Prostate gland (tissue), 2 donors: ENCODE data around the gene PAQR4. TPM values are rescaled to one million over a fixed set of nuclear protein-coding genes. Genes with fewer than 3 reads are reported as not detected.

ENCODE experiments used
- DNase-seq: peaks from one replicate; pipeline ENCODE4 v3.0.0-alpha.2; 2019; ENCODE audit warnings: low spot score
- H3K27ac ChIP-seq, 2 donors: fragments of 200-600 bp; sonication (generic); 2 replicates each; pipeline ENCODE4 v1.5.1; 2017 to 2019
- H3K27me3 ChIP-seq: fragments of 200-600 bp; sonication (generic); replicated peaks from 2 replicates; pipeline ENCODE4 v1.5.1; 2019; ENCODE audit not compliant: insufficient read depth
- H3K36me3 ChIP-seq, 2 donors: fragments of 200-600 bp; sonication (generic); 1 replicate in 1 of 2; 2 replicates in 1 of 2; pipeline versions ENCODE4 v1.5.1 to v1.8.1; 2017 to 2019
- H3K4me1 ChIP-seq: fragments of 200-600 bp; sonication (generic); replicated peaks from 2 replicates; pipeline ENCODE4 v1.5.1; 2019
- H3K4me3 ChIP-seq, 2 donors: fragments of 200-600 bp; sonication (generic); 2 replicates each; pipeline ENCODE4 v1.5.1; 2017 to 2019
- H3K9me3 ChIP-seq: fragments of 200-600 bp; sonication (generic); 2 replicates; pipeline ENCODE4 v1.5.1; 2017
- POLR2A ChIP-seq: fragments of 450-650 bp; IDR thresholded peaks from one replicate; pipeline ENCODE4 v1.6.1; 2016; ENCODE audit warnings: antibody characterized with exemption, mild to moderate bottlenecking
- POLR2AphosphoS5 ChIP-seq: sonication (generic); formaldehyde crosslinking; IDR thresholded peaks from one replicate; pipeline ENCODE4 v1.6.1; 2017; ENCODE audit warnings: antibody characterized with exemption
- WGBS: methylation state at CpG from one replicate; pipeline ENCODE4 v1.1.5; 2018; 5-methylcytosine and 5-hydroxymethylcytosine counted together
- intact Hi-C: fragments of 100-400 bp; cut with DNase I; formaldehyde crosslinking; loops from one replicate; pipeline ENCODE4 v1.14.2; 2022
- total RNA-seq, 2 donors: library from RNA; depleted of rRNA; stranded (reverse); fragments of >200 nt; gene quantifications; one replicate each; pipeline ENCODE4 v1.1.0, GENCODE V29; 2016
- TF ChIP-seq, protein P1 (sequence below), 4 experiments: fragments of 200-600 bp in 2 of 4; fragments of 450-650 bp in 2 of 4; sonication (generic) in 2 of 4; IDR thresholded peaks; 1 replicate in 3 of 4; 2 replicates in 1 of 4; pipeline ENCODE4 v1.5.1; 2016 to 2019; ENCODE audit warnings: antibody characterized with exemption in 4 of 4, mild to moderate bottlenecking in 2 of 4, moderate library complexity in 2 of 4

The PAQR4 gene
- total RNA-seq, 2 donors from 2014 or later, result 9.1 to 25.1 TPM

GRCh38 chr16:2979669-2980226 is 10.6 kb downstream of the PAQR4 start:
- Histone ChIP-seq H3K36me3 (no peaks in the 10 kb centered on the region), H3K4me1 (peaks cover 11% of the 10 kb centered on the region), H3K27me3 (no peaks in the 10 kb centered on the region), H3K9me3 (no peaks in the 10 kb centered on the region), H3K27ac (no peak overlapping the region), H3K4me3 (peak overlapping the region; percentile 59 to 69)
- 3% methylated on average over 37 of the region's 43 CpGs for WGBS
- TF ChIP-seq POLR2AphosphoS5 (no peak), POLR2A (no peak)
- TF ChIP-seq, protein P1, sequence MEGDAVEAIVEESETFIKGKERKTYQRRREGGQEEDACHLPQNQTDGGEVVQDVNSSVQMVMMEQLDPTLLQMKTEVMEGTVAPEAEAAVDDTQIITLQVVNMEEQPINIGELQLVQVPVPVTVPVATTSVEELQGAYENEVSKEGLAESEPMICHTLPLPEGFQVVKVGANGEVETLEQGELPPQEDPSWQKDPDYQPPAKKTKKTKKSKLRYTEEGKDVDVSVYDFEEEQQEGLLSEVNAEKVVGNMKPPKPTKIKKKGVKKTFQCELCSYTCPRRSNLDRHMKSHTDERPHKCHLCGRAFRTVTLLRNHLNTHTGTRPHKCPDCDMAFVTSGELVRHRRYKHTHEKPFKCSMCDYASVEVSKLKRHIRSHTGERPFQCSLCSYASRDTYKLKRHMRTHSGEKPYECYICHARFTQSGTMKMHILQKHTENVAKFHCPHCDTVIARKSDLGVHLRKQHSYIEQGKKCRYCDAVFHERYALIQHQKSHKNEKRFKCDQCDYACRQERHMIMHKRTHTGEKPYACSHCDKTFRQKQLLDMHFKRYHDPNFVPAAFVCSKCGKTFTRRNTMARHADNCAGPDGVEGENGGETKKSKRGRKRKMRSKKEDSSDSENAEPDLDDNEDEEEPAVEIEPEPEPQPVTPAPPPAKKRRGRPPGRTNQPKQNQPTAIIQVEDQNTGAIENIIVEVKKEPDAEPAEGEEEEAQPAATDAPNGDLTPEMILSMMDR (IDR thresholded peaks at IDR 0.05), result no peak
- intact Hi-C loops, result no loop called here
- no peak for DNase-seq

DNA sequence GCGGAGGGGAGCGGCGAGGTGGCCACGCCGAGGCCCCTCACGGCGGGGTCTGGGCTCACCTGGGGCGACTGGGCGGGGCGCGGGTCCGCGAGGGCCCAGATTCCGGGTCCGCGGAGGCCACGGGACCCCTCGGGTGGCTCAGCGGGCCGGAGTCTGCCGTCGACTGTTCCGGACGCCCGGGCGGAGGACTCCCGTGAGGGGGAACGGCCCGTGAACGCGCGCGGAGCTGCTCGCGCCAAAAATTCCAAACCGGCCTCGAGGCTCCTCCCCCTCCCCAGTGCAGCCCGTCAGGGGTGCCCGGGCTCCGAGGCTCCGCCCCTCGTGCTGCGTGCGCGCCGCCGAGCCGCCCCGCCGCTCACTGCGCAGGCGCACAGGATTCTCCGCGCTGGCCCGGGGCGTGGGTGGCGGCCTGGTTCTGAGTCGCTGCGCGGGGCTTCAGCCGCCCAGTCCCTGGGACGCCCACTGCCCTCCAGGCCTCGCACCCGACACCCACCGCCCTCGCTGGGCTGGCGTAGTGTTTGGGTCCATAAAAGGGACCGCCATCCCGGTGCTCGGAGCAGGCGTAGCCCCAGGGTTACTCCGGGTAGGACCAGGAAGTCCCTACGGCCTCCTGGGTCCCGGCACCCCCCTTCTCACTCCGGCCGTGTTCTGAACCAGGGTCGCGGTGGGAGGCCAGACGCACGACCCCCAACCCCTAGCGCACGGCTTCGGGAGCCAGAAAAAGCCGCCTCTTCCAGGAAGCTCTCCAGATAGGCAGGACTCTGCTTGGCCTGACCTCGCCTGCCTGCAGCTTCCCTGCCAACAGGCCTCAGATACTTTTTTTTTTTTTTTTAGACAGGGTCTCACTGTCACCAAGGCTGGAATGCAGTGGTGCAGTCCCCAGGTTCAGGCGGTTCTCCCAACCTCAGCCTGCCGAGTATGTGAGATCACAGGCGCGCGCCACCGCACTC is 11.4 kb downstream of the PAQR4 start, which contains the start of gene PKMYT1:
Gene PKMYT1, minus strand, starts transcription at position 220 of the 950 bp plus-strand sequence. CDS start 789 bp downstream, outside the sequence.
- no peaks in the 10 kb centered on the region for H3K36me3 ChIP-seq
- 10% methylated on average over 59 of the region's 91 CpGs for WGBS
- H3K4me1 ChIP-seq, result peaks cover 11% of the 10 kb centered on the region
- intact Hi-C loops, result no loop called here
- TF ChIP-seq, protein P1 (IDR thresholded peaks at IDR 0.05), result peak in 2 of 4 experiments; percentile 14 to 19
- TF ChIP-seq POLR2AphosphoS5, result peak; percentile 81
- peak; percentile 89 for TF ChIP-seq POLR2A
- peak within 1 kb of the TSS; percentile 59 to 69 for H3K4me3 ChIP-seq
- peak; percentile 85 for DNase-seq
- H3K27ac ChIP-seq, result peak within 1 kb of the TSS; percentile 86 to 89
- no peaks in the 10 kb centered on the region for H3K27me3 ChIP-seq
- no peaks in the 10 kb centered on the region for H3K9me3 ChIP-seq

DNA sequence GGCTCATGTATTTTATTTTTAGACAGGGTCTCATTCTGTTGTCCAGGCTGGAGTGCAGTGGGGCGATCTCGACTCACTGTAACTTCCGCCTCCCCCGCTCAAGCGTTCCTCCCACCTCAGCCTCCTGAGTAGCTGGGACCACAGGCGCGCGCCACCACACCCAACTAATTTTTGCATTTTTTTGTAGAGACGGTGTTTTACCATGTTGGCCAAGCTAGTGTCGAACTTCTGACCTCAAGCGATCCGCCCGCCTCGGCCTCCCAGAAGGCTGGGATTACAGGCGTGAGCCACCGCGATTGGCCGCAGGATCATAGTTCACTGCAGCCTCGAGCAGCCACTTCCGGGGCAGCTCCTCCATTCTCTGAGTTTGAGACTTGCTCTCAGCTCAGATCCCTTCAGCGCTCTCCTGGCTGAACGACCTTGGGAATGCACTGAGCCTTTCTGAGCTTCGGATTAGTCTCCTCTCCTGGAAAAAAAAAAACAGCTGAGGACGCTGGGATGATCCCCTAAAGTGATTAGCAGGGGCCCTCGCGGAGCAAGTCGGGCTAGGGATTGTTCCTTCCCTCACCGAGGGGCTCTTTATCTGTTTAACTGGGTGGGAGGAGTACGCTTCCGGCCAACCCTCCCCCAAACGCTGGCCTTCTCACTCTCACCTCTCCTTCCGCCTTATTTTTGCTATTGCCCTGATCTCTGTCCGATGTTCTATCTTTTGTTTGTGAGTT is 12.2 kb downstream of the PAQR4 start:
- H3K36me3 ChIP-seq, result no peaks in the 10 kb centered on the region
- intact Hi-C loops, result no loop called here
- 64% methylated on average over 33 of the region's 33 CpGs for WGBS
- DNase-seq, result no peak
- H3K27me3 ChIP-seq, result no peaks in the 10 kb centered on the region
- H3K4me3 ChIP-seq, result peak overlapping the region in 1 of 2 donors; percentile 69
- no peak overlapping the region for H3K27ac ChIP-seq
- peaks cover 11% of the 10 kb centered on the region for H3K4me1 ChIP-seq
- no peaks in the 10 kb centered on the region for H3K9me3 ChIP-seq
- no peak for TF ChIP-seq POLR2A
- no peak for TF ChIP-seq POLR2AphosphoS5
- TF ChIP-seq, protein P1 (IDR thresholded peaks at IDR 0.05), result no peak

GRCh38 chr16:2981899-2982250 is 12.7 kb downstream of the PAQR4 start:
- Histone ChIP-seq H3K4me3 (no peak overlapping the region), H3K4me1 (peaks cover 11% of the 10 kb centered on the region), H3K27ac (no peak overlapping the region), H3K36me3 (no peaks in the 10 kb centered on the region), H3K9me3 (no peaks in the 10 kb centered on the region), H3K27me3 (no peaks in the 10 kb centered on the region)
- no peak for DNase-seq
- WGBS, result 67% methylated on average over 4 of the region's 4 CpGs
- intact Hi-C loops, result no loop called here
- no peak for TF ChIP-seq POLR2AphosphoS5
- TF ChIP-seq, protein P1 (IDR thresholded peaks at IDR 0.05), result no peak
- TF ChIP-seq POLR2A, result no peak
